ENCODE measurements around the gene SLC17A6.

SLC17A6 gene

DNA sequence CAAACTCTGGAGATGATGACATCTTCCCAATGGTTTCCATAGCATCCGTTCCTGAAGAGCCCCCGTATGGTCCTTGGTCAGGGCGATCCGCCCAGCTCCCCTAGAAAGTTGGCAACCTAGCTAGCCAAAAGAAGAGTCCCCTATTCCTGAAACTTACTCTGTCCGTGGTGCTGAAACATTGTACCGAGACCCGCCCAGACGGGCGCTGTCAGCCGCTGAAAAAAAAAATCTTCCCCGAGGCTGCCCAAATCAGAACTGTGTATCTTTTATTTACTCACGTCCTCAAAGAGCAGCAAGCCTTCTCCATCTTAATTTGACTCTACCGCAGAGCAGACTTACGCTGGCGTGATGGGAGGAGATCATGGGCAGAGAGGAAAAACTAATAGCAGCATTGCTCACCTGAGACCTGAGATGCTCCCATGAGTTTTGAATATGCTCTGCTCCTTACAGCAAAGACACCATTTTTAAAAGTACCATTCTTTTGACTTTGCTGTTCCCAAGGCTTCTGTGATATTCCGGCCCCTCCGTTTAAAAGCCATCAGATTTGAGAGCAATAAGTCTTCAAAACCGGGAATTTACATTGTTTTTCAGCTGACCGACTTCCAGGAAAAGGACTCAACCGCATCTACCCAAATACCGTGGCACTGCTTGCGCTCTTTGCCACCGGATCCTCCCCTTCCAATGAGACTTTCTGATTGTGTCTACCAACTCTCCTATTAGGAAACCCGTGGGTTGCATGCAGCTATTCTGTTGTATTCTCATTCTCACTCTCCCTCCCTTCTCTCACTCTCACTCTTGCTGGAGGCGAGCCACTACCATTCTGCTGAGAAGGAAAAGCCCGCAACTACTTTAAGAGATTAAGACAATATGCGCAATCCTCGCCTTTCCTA lies at the start of gene SLC17A6:
SLC17A6 (plus strand) TSS at position 786 of the 890 bp plus-strand sequence. CDS start 153 bp downstream, outside the sequence.
- in situ Hi-C loops (cut with HindIII; ENCODE audit: low sequenced_read_pairs) = no loop called here

DNA sequence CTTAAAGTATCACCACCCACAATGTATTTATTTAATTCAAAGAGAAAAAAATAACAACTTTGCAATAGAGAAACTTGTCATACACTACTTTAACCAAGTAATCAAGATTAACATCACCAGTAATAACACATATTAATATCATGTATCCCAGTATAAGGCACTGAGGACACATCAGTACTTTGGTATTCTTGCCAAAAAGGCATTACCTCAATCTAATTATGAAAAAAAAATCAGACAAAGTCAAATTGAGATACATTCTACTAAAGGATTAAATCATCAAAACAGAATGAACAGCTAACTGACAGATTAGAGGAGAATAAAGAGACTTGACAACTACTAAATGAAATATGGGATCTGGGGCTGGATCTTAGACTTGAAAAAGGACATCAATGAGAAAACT lies 35.8 kb upstream of the SLC17A6 start:
- in situ Hi-C loops (cut with HindIII; ENCODE audit: low sequenced_read_pairs) = no loop called here

DNA sequence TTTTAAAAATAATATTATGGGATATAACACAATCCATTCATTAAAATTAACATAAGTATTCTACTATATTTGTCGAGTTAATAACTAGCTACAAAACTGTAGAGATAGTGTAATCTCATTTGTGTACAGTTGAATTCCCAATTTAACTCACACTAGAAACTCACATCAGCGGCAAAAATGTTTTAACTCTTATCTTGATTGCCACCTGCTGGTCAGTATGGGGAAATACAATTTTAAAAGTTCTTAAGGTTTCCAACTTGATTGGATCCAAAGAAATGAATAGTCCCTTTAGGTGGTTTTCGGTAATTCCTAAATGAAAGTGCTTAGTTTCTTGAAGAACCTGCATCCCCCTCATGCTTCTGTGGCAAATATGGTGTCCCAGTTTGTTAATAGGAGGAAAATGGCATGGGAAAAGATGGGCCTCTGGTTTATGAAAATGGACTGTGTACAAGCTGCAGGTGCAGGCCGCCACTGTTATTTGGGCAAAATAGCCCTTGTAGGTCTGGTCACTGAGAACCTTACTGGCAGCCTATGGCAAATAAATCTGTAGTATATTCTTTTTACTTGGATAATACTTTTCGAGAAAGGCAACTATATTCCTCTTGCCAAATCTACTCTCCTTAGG lies 33.7 kb upstream of the SLC17A6 start:
- in situ Hi-C loops (cut with HindIII; ENCODE audit: low sequenced_read_pairs) = no loop called here

DNA sequence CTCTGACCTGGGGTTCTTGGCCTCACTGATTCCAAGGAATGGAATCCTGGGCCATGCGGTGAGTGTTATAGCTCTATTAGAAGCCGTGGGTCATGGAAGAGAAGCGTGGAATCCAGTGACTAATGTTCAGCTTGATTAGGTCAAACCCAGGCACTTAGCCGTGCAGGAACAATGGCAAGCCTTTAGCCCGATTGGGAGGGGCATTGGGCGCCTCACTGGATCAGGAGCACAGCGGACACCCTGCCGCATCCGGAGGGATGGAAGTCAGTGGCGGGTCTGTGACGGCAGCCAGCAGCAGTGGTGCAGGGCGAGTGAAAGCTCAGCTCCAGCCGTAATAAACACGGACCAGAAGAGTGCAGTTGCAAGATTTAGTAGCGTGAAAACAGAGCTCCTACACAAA lies 20.5 kb upstream of the SLC17A6 start:
- in situ Hi-C loops (cut with HindIII; ENCODE audit: low sequenced_read_pairs) = no loop called here

DNA sequence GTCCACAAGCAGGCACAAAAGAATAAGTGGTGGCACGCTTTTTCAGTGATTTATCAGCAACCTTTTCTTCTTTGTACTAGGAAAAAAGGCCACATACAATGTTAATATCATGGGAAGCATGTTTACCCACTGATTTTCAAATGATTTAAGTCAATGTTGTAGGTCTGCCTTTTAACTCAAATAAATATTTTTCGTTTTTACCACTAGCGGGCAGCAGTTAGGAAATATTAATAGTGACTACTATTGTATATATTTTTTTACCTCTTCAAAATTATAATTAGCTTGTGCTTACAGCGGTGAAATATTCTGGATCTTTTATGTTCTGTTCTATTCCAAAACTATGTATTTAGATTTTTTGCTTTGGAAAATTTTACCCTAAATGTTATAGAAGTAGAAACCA lies 6.4 kb upstream of the SLC17A6 start:
- in situ Hi-C loops (cut with HindIII; ENCODE audit: low sequenced_read_pairs) = no loop called here

DNA sequence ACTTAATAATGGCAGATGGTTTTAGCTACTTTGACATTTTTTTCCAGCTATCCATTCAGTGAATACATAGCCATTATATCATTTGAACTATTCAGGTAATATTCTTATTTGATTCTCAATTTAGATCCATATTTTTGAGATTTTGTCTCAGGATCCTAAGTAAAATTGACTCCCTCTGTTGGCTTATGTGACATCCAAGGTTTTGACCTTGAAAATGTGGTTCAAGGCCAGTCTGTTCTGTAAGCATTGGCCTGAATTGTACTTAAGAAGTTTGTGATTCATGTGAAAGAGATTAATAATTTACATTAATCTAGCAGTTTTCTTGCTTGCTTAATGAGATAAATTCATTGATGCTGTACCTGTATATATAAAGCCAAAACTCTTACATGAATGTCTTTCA lies 1.6 kb upstream of the SLC17A6 start:
- in situ Hi-C loops (cut with HindIII; ENCODE audit: low sequenced_read_pairs) = no loop called here

DNA sequence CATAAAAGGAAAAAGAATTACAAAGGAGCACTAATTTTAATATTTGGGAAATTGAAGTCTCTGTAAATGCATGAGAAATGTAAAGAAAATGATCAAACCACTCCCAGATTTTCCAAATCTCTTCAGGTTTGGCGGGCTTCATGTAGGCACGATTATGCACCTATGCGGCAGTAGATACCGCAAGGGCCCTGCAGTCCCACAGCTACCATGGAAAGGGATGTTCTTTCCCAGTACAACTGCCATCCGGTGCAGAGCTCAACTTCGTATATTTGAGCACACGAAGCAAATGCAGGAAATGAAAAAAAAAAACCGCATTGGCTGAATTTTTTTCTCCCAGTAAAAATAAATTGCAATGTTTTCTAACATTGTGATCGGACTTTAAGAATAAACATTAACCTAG lies 1.4 kb downstream of the SLC17A6 start:
- in situ Hi-C loops (cut with HindIII; ENCODE audit: low sequenced_read_pairs) = no loop called here

DNA sequence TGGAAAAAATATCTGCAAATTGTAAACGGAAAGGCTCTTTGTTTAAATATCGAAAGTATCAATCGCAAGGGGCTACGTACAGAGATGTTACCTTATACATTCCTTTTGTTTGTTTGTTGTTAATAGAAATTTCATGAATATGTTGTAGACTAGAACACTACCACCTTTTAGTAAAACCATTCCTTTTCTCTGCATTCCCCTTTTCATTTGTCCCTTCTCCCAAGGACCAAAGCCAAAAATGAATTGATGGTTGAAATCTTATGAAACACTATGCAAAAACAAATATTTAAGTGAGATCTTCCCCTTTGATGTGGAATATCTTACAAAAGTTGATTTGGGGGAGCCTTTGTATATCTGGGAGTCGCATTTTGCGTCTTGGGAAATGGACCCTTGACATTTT lies 2.1 kb downstream of the SLC17A6 start:
- in situ Hi-C loops (cut with HindIII; ENCODE audit: low sequenced_read_pairs) = no loop called here

DNA sequence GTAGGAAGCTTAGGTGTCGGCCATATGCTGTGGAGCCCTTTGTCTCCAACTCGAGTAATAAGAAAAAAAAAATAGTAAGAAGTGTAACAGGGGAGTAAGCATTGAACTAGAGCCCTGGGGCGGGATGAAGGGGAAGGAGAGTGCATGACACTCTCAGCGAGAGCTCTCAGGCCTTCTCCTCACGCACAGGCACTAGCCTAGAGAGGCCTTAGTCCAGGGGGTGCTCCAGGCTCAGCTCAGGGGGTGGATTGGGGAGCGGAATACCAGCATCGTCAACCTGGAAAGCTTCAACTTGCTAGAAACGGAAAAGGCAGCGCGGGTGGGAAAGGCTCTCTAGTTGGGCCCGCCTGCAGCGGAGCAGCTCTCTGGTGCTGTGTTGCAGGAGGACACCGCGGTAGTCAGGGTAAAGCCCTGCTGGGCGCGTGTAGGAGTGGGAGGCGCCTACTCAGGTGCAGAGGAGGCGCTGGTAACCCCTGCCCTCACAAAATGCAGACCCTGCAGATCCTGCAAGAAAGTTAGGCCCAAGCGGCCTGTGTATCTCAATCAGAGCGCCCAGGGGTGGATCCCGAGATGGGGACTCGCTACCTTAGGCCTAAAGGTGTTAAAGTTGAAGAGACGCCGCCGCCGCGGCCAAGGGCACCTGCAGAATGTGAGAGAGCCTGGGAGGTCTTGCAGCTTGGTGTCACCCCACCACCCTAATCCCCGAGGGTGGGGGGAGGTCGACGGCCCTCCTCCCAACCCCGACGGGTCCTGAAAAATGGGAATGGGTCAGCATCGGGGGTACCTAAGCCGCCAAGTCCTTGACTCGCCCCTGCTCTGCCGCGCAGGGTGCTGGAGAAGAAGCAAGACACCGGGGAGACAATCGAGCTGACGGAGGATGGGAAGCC lies 2.8 kb downstream of the SLC17A6 start:
- in situ Hi-C loops (cut with HindIII; ENCODE audit: low sequenced_read_pairs) = no loop called here

DNA sequence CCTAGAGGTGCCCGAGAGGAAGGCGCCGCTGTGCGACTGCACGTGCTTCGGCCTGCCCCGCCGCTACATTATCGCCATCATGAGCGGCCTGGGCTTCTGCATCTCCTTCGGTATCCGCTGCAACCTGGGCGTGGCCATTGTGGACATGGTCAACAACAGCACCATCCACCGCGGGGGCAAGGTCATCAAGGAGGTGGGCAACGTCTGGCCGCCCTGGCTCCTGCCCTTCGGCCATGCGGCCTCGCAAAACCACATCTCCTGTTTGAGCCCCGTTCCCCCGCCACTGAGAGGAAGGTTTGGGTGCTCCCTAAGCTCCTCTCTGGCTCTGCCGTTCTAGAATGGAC lies 3.4 kb downstream of the SLC17A6 start:
- in situ Hi-C loops (cut with HindIII; ENCODE audit: low sequenced_read_pairs) = no loop called here

DNA sequence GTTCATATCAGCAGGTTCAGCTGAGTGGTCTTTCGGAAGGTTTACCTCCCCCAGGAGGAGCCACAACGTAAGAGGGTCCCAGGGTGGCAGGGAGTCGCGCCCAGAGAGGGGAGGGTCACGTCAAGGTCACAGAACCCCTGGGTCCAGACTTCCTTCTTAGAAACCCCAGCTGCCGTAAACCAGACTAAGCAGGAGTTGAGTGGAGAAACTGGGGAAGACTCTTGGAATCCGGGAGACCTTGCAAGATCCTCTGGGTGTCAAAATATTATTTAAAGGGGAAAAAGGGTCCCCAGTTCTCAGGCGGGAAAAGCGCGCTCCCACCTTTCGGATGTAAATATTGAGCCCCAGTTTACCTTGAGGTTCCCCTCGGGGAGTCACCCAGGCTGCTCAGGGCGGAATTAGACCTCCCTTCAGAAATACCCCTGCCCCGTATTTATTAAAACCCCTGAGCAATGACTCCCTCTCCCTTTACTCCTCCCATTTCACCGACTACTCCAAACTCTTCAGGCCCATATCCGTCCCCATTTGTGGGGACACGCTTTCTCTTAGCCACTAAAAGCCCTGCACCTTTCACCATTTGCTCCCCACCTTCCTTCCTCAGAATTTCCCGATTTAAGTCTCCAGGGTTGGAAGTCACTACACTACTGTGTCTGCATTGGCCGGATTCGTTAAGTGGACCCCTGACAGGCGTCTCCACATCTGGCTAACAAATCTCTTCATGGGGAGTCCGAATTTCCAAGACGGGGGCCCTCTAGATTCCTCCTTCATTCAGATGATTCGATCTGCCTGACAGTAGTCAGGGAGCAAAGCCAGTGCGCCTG lies 4.2 kb downstream of the SLC17A6 start:
- in situ Hi-C loops (cut with HindIII; ENCODE audit: low sequenced_read_pairs) = no loop called here

DNA sequence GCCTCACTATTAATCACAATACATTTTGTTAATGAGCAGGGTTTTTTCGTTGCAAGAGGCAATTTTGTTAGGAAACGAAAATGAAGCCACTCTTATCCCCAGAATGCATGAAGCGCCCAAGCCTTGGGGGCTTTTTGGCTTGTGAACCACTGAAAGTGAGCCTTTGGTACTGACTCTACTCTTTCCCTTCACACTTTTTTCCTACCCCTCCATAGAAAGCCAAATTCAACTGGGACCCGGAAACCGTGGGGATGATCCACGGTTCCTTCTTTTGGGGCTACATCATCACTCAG lies 4.8 kb downstream of the SLC17A6 start:
- in situ Hi-C loops (cut with HindIII; ENCODE audit: low sequenced_read_pairs) = no loop called here

DNA sequence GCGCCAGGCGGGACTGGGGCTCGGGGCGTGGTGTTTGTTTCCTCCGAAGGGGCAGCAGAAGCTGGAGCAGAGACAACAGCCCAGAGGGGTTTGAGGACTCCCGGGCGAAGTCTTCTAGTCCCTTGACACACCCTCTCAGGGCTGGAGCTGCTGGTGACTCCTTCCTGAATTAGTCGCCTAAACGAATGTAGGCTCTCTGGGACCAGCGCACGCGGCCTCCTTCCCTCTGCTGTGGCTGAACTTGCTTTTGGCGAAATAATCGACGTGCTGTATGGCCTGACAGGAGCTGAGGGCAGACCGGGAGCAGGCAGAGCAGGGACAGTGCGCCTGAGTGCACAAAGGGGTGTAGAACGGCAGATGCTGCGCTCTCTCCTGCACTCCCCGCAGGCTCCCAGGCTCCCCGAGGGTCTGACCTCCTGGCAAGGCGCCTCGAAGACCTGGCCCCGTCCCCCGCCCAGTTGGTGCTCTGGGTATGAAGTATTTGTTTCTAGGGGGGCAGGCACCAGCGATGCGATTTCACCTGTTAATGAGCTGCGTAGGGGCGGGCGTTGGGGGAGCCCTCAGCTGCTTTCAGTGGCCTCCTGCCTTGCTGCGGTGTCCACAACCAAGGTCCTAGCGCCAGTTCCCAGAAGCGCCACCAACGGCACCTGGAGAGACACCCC lies 5.3 kb downstream of the SLC17A6 start:
- in situ Hi-C loops (cut with HindIII; ENCODE audit: low sequenced_read_pairs) = no loop called here

DNA sequence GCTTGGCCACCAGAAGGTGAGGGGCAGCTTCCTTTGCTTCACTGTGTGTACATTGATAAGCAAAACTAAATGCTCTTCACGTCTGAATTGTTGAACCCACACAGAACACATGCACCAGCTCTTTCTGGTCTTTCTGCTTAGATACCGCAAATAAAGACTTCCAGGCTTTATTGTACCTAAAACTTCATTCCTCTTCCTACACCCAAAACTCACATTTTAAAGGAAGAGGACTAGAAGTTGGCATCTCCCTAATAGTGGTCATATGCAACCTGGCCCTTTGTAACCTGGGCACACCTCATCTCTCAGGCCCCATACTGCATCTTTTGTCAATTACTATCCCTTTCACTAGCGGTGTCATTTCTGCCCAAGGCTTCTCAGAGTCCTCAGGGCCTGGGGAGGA lies 5.9 kb downstream of the SLC17A6 start:
- in situ Hi-C loops (cut with HindIII; ENCODE audit: low sequenced_read_pairs) = no loop called here

DNA sequence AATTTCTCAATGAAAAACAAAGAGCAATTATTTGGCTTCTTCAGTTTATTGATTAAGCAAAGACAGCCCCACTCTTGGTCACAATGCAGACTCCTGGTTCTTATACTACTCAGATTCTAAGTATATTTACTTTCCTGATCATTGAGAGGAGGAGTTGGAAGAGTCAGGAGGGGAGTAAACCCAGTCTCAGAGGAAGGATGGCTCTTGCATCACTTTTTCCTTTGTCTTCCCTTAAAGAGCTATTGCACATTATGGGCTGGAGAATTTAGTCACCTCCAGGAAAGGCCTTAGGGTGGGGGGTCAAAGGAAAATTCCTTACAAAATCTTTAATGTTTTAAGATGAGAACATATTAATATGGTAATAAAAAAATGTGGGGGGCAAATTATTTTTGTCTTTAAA lies 8.1 kb downstream of the SLC17A6 start:
- in situ Hi-C loops (cut with HindIII; ENCODE audit: low sequenced_read_pairs) = no loop called here

DNA sequence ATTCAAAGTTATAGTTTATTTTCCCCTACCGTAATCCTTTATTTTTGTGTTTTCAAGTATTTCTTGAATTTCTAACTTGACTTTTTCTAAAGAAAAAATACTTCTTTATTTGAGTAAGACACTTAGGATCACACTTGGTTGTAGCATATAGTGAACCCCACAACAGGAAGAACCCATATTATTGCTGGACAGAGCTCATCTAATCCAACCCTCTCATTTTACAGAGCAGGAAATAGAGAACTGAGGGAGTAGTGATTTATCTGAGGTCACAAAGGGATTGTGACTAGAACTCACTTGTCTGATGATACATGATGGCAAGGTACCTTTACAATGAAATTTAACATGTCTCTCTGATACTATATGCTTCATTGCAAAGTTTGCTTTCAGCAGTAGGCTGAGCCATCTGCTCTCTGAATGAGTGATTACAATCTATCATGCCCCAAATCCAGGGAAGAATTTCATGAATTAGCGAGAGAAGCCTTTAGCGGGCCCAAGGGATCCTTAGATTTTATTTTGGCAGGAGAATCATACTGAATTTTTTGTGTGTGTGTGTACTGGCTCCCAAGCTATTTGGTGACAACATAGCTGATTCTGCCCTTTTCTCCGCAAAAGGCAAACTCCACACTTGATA lies 9.8 kb downstream of the SLC17A6 start:
- in situ Hi-C loops (cut with HindIII; ENCODE audit: low sequenced_read_pairs) = no loop called here

DNA sequence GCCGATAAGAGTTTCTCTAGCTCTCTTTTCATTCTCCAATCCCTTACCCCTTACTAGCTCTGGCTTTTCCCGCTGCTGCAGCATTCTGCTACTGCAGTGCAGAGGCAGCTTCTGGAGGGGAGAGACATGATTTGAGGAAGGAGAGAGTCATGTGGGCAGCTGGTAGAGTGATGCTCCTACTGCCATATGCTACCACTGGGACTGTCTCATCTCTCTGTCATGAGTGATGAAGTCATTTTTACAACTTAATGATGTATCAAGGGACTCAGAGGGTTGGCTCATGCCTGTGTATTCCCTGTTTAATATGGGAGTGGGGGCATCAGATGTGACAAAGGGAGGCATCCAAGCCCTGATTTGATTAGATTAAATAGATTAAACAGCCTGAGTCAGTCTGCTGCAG lies 11.3 kb downstream of the SLC17A6 start:
- in situ Hi-C loops (cut with HindIII; ENCODE audit: low sequenced_read_pairs) = no loop called here

DNA sequence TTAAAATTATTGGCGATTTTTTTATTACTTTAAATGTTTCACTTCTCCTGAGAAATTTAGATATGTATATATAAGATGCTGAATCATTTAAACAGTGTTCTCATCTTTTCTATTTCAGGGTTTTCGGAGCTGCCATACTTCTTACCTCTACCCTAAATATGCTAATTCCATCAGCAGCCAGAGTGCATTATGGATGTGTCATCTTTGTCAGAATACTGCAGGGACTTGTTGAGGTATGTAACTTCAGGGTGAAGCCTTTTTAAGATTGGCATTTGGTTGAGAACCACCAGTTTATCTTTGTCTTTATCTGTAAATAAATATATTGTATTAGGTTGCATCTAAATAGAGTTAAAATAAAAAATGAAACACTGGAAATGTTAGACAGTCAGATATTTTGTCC lies 21.1 kb downstream of the SLC17A6 start:
- in situ Hi-C loops (cut with HindIII; ENCODE audit: low sequenced_read_pairs) = no loop called here

DNA sequence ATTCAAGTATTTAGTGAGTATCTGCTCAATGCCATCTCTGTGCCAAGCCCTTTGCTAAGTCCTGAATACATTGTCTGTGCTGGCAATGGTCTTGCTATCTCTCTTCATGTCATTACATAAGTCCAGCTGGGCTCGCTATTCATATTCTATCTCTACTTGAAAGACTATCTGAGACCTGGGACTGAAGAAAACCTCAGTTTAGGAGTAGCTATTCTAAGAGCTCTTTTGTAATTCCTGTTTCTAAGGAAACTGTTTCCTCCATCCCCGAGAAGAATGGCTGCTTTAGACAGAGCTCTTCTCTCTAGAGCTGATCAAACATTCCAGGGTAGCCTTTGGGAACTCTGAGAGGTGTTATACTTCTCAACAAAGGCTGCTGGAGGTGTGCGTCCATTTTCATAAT lies 33.0 kb downstream of the SLC17A6 start:
- in situ Hi-C loops (cut with HindIII; ENCODE audit: low sequenced_read_pairs) = no loop called here

DNA sequence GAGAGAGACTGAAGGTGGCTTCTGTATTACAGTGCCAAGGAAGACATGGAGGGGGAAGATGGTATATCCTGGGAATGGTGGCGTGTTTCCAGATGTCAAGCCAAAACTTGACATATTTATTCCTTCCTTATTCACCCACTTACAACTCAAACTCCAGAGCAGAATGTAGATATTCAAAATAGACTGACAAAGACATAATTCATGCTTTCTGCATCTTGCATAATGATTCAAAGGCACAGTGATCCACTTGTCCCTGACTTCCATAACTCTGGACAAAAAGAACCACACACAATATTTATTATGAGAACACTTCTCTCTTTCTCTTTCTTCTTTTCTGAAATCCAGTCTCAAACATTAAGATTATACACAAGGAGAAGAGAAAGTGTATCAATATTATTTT lies 48.9 kb downstream of the SLC17A6 start:
- in situ Hi-C loops (cut with HindIII; ENCODE audit: low sequenced_read_pairs) = no loop called here

Measured in DLD1 (cell line).